HEK293 (cell line): ENCODE data around the gene GNB1.

ENCODE experiments used
- CTCF ChIA-PET: fragments of 350-600 bp; formaldehyde crosslinking; extraction: SDS; loops from one replicate; lab custom pipeline; 2021; ENCODE audit warnings: antibody characterized with exemption; lab: Yijun Ruan, JAX
- POLR2A ChIA-PET: fragments of 300-600 bp; formaldehyde crosslinking; extraction: SDS; loops from one replicate; lab custom pipeline; 2020; ENCODE audit warnings: antibody characterized with exemption, inconsistent platforms; lab: Yijun Ruan, JAX
- H3K27ac ChIP-seq: fragments of 200-500 bp; sonication (Bioruptor generic); 2 replicates; pipeline ENCODE4 v1.5.1; 2014; ENCODE audit warnings: low read depth, low read length, control low read depth, inconsistent platforms; ENCODE audit errors: extremely low read depth
- H3K36me3 ChIP-seq, 2 experiments: fragments of 200-500 bp in 1 of 2; sonication (Bioruptor generic) in 1 of 2; 1 replicate in 1 of 2; 2 replicates in 1 of 2; pipeline ENCODE4 v1.5.1; 2014 to 2017; ENCODE audit warnings: inconsistent platforms in 2 of 2, low read length in 2 of 2; ENCODE audit not compliant: control insufficient read depth in 2 of 2, insufficient read depth in 1 of 2
- H3K4me1 ChIP-seq: fragments of 200-500 bp; sonication (Bioruptor generic); 2 replicates; pipeline ENCODE4 v1.5.1; 2014; ENCODE audit warnings: mild to moderate bottlenecking, low read length, inconsistent platforms; ENCODE audit not compliant: control insufficient read depth, insufficient read depth
- H3K4me3 ChIP-seq: 2 replicates; pipeline ENCODE4 v1.5.1; 2011; ENCODE audit warnings: low read depth, mild to moderate bottlenecking, control low read depth, low read length, moderate library complexity
- H3K9me3 ChIP-seq: fragments of 200-500 bp; sonication (Bioruptor generic); 2 replicates; pipeline ENCODE4 v1.5.1; 2014; ENCODE audit warnings: low read depth, low read length, inconsistent platforms; ENCODE audit not compliant: control insufficient read depth, insufficient read depth
- GFI1B ChIP-seq: fragments of 450-650 bp; formaldehyde crosslinking; IDR thresholded peaks from 2 replicates; pipeline ENCODE4 v1.5.1; 2016; ENCODE audit warnings: missing biosample characterization, missing genetic modification characterization
- GLIS2 ChIP-seq: fragments of 450-650 bp; formaldehyde crosslinking; IDR thresholded peaks from 2 replicates; pipeline ENCODE4 v1.5.1; 2016; ENCODE audit warnings: missing biosample characterization, missing genetic modification characterization
- KLF1 ChIP-seq: fragments of 450-650 bp; formaldehyde crosslinking; IDR thresholded peaks from 2 replicates; pipeline ENCODE4 v1.5.1; 2016; ENCODE audit warnings: missing biosample characterization, missing genetic modification characterization
- KLF8 ChIP-seq: fragments of 450-650 bp; formaldehyde crosslinking; IDR thresholded peaks from 2 replicates; pipeline ENCODE4 v1.5.1; 2016; ENCODE audit warnings: missing biosample characterization, missing genetic modification characterization
- SETDB1 ChIP-seq: IDR thresholded peaks from one replicate; pipeline ENCODE4 v1.6.1; 2017; ENCODE audit warnings: mild to moderate bottlenecking, low read length, moderate library complexity, mixed read lengths; ENCODE audit not compliant: insufficient read length
- SP2 ChIP-seq: fragments of 450-650 bp; formaldehyde crosslinking; IDR thresholded peaks from 2 replicates; pipeline ENCODE4 v1.5.1; 2016; ENCODE audit warnings: missing biosample characterization, missing genetic modification characterization
- SP7 ChIP-seq: fragments of 450-650 bp; formaldehyde crosslinking; IDR thresholded peaks from 2 replicates; pipeline ENCODE4 v1.5.1; 2016; ENCODE audit warnings: missing biosample characterization, missing genetic modification characterization
- YY1 ChIP-seq: fragments of 450-650 bp; formaldehyde crosslinking; IDR thresholded peaks from 2 replicates; pipeline ENCODE4 v1.5.1; 2018; ENCODE audit warnings: missing biosample characterization, missing genetic modification characterization
- ZBTB20 ChIP-seq: fragments of 450-650 bp; formaldehyde crosslinking; IDR thresholded peaks from 2 replicates; pipeline ENCODE4 v1.5.1; 2016; ENCODE audit warnings: missing biosample characterization, missing genetic modification characterization
- ZFHX2 ChIP-seq: fragments of 450-650 bp; formaldehyde crosslinking; conservative IDR thresholded peaks from 2 replicates; pipeline ENCODE4 v1.5.1; 2016; ENCODE audit warnings: missing biosample characterization, missing genetic modification characterization
- ZFP69B ChIP-seq: fragments of 450-650 bp; formaldehyde crosslinking; IDR thresholded peaks from 2 replicates; pipeline ENCODE4 v1.5.1; 2016; ENCODE audit warnings: missing biosample characterization, missing genetic modification characterization
- ZIC2 ChIP-seq: fragments of 450-650 bp; formaldehyde crosslinking; IDR thresholded peaks from 2 replicates; pipeline ENCODE4 v1.5.1; 2016; ENCODE audit warnings: missing biosample characterization, missing genetic modification characterization
- ZNF19 ChIP-seq: fragments of 450-650 bp; formaldehyde crosslinking; IDR thresholded peaks from 2 replicates; pipeline ENCODE4; 2016; ENCODE audit warnings: missing biosample characterization, missing genetic modification characterization, low read depth
- ZNF335 ChIP-seq: fragments of 450-650 bp; formaldehyde crosslinking; conservative IDR thresholded peaks from 2 replicates; pipeline ENCODE4 v1.5.1; 2016; ENCODE audit warnings: missing biosample characterization, missing genetic modification characterization
- ZNF391 ChIP-seq: fragments of 450-650 bp; formaldehyde crosslinking; IDR thresholded peaks from 2 replicates; pipeline ENCODE4 v1.5.1; 2016; ENCODE audit warnings: low read depth, missing biosample characterization, missing genetic modification characterization, borderline replicate concordance
- ZNF555 ChIP-seq: fragments of 450-650 bp; formaldehyde crosslinking; conservative IDR thresholded peaks from 2 replicates; pipeline ENCODE4 v1.5.1; 2017; ENCODE audit warnings: missing biosample characterization, mild to moderate bottlenecking, missing genetic modification characterization, inconsistent platforms
- ZNF677 ChIP-seq: fragments of 450-650 bp; IDR thresholded peaks from 2 replicates; pipeline ENCODE4 v1.5.0; 2018; ENCODE audit warnings: missing biosample characterization, mild to moderate bottlenecking, missing genetic modification characterization, moderate library complexity
- TF ChIP-seq, protein P1 (sequence below): sonication (generic); formaldehyde crosslinking; IDR thresholded peaks from 2 replicates; pipeline ENCODE4 v1.8.1; 2022; ENCODE audit warnings: mild to moderate bottlenecking, moderate library complexity, missing genetic modification reagents
- TF ChIP-seq, protein P2 (sequence below): fragments of 450-650 bp; formaldehyde crosslinking; optimal IDR thresholded peaks from 2 replicates; pipeline ENCODE3; 2016; ENCODE audit warnings: missing biosample characterization, mild to moderate bottlenecking, missing genetic modification characterization
- TF ChIP-seq, protein P3 (sequence below): fragments of 450-650 bp; formaldehyde crosslinking; IDR thresholded peaks from 2 replicates; pipeline ENCODE4 v1.5.1; 2016; ENCODE audit warnings: missing biosample characterization, missing genetic modification characterization
- TF ChIP-seq, protein P4 (sequence below): fragments of 450-650 bp; formaldehyde crosslinking; IDR thresholded peaks from 2 replicates; pipeline ENCODE4 v1.5.1; 2016; ENCODE audit warnings: missing biosample characterization, missing genetic modification characterization
- TF ChIP-seq, protein P5 (sequence below): fragments of 450-650 bp; formaldehyde crosslinking; IDR thresholded peaks from 2 replicates; pipeline ENCODE4 v1.5.1; 2016; ENCODE audit warnings: missing biosample characterization, missing genetic modification characterization
- TF ChIP-seq, protein P6 (sequence below): fragments of 450-650 bp; formaldehyde crosslinking; IDR thresholded peaks from 2 replicates; pipeline ENCODE4 v1.5.1; 2017; ENCODE audit warnings: missing biosample characterization, mild to moderate bottlenecking, missing genetic modification characterization, moderate library complexity
- TF ChIP-seq, protein P7 (sequence below): fragments of 450-650 bp; formaldehyde crosslinking; IDR thresholded peaks from 2 replicates; pipeline ENCODE4 v1.5.1; 2016; ENCODE audit warnings: missing biosample characterization, missing genetic modification characterization

Gene GNB1

DNA sequence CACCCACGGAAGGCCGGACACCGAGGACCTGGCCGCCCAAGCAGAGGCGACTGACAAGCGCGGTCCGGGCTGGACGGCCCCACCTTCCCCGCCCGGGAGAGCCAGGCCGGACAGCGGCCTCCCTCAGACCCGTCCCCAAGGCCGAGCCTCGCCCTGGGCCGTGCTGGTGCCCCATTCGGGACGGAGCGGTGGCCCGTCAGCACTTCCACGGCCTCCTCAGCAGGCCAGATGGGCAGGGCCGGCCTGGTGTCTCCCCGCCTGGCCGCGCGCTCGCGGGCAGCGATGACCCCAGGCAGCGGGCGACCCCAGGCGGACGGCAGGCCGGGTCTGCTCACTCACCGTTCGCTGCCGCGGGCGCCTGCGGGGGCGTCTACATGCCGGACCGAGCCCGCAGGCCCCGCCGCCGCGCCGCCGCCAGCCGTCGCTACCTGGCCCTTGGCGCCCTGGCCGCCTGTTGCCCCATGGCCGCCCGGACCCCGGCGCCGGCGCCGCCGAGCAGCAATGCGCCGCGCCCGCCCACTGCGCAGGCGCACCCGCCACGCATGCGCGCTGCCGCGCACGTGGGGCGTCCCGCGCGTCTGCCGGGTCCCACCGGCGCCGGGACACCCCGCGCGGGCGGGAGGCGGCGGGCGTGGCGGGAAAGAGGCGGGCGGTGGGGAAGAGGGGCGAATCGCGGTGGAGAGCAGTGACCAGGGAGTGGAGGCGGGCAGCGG, 112.8 kb downstream of the GNB1 start, which contains the start of gene NADK:
Gene NADK, minus strand, starts transcription at position 521 of the 713 bp plus-strand sequence. CDS start 13,064 bp downstream, outside the sequence.
- POLR2A ChIA-PET: interaction anchor here (1.9 kb wide), 1 partner anchor 130 kb away, joined by 9 read pairs; no protein-coding TSS in a partner anchor
- H3K4me3 ChIP-seq: peak within 1 kb of the TSS; percentile 96
- H3K27ac ChIP-seq: peak within 1 kb of the TSS; percentile 94
- no peaks in the 10 kb centered on the region for H3K9me3 ChIP-seq
- H3K4me1 ChIP-seq: no peaks in the 10 kb centered on the region
- CTCF ChIA-PET: interaction anchor here (1.7 kb wide), 1 partner anchor 128 kb away, joined by 8 read pairs; no protein-coding TSS in a partner anchor
- H3K36me3 ChIP-seq: peaks cover 7 to 25% of the 10 kb centered on the region in 2 experiments; a peak in 2 of 3 replicates
- TF ChIP-seq ZFP69B (tag by site-specific recombination): peak; percentile 84
- TF ChIP-seq, protein P1, sequence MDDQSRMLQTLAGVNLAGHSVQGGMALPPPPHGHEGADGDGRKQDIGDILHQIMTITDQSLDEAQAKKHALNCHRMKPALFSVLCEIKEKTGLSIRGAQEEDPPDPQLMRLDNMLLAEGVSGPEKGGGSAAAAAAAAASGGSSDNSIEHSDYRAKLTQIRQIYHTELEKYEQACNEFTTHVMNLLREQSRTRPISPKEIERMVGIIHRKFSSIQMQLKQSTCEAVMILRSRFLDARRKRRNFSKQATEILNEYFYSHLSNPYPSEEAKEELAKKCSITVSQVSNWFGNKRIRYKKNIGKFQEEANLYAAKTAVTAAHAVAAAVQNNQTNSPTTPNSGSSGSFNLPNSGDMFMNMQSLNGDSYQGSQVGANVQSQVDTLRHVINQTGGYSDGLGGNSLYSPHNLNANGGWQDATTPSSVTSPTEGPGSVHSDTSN (CRISPR knock-in tag): peak; percentile 56; the same call in 1 of the 2 replicates
- TF ChIP-seq, protein P2, sequence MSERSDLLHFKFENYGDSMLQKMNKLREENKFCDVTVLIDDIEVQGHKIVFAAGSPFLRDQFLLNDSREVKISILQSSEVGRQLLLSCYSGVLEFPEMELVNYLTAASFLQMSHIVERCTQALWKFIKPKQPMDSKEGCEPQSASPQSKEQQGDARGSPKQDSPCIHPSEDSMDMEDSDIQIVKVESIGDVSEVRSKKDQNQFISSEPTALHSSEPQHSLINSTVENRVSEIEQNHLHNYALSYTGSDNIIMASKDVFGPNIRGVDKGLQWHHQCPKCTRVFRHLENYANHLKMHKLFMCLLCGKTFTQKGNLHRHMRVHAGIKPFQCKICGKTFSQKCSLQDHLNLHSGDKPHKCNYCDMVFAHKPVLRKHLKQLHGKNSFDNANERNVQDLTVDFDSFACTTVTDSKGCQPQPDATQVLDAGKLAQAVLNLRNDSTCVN (tag by site-specific recombination): peak; percentile 53
- peak; percentile 30 for TF ChIP-seq SP7 (tag by site-specific recombination)
- TF ChIP-seq ZFHX2 (tag by site-specific recombination): peak; percentile 21; the same call in 1 of the 2 replicates
- TF ChIP-seq GFI1B: no peak
- TF ChIP-seq KLF1: peak; percentile 35; the same call in 1 of the 2 replicates
- TF ChIP-seq KLF8 (tag by site-specific recombination): peak; percentile 48; the same call in 1 of the 2 replicates
- TF ChIP-seq, protein P3, sequence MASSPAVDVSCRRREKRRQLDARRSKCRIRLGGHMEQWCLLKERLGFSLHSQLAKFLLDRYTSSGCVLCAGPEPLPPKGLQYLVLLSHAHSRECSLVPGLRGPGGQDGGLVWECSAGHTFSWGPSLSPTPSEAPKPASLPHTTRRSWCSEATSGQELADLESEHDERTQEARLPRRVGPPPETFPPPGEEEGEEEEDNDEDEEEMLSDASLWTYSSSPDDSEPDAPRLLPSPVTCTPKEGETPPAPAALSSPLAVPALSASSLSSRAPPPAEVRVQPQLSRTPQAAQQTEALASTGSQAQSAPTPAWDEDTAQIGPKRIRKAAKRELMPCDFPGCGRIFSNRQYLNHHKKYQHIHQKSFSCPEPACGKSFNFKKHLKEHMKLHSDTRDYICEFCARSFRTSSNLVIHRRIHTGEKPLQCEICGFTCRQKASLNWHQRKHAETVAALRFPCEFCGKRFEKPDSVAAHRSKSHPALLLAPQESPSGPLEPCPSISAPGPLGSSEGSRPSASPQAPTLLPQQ (tag by site-specific recombination): peak; percentile 91; the same call in 1 of the 2 replicates
- TF ChIP-seq, protein P4, sequence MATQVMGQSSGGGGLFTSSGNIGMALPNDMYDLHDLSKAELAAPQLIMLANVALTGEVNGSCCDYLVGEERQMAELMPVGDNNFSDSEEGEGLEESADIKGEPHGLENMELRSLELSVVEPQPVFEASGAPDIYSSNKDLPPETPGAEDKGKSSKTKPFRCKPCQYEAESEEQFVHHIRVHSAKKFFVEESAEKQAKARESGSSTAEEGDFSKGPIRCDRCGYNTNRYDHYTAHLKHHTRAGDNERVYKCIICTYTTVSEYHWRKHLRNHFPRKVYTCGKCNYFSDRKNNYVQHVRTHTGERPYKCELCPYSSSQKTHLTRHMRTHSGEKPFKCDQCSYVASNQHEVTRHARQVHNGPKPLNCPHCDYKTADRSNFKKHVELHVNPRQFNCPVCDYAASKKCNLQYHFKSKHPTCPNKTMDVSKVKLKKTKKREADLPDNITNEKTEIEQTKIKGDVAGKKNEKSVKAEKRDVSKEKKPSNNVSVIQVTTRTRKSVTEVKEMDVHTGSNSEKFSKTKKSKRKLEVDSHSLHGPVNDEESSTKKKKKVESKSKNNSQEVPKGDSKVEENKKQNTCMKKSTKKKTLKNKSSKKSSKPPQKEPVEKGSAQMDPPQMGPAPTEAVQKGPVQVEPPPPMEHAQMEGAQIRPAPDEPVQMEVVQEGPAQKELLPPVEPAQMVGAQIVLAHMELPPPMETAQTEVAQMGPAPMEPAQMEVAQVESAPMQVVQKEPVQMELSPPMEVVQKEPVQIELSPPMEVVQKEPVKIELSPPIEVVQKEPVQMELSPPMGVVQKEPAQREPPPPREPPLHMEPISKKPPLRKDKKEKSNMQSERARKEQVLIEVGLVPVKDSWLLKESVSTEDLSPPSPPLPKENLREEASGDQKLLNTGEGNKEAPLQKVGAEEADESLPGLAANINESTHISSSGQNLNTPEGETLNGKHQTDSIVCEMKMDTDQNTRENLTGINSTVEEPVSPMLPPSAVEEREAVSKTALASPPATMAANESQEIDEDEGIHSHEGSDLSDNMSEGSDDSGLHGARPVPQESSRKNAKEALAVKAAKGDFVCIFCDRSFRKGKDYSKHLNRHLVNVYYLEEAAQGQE: peak; percentile 77
- TF ChIP-seq GLIS2 (tag by site-specific recombination): peak; percentile 13; the same call in 1 of the 2 replicates
- TF ChIP-seq ZNF335 (tag by site-specific recombination): peak; percentile 15; the same call in 1 of the 2 replicates
- TF ChIP-seq, protein P5, sequence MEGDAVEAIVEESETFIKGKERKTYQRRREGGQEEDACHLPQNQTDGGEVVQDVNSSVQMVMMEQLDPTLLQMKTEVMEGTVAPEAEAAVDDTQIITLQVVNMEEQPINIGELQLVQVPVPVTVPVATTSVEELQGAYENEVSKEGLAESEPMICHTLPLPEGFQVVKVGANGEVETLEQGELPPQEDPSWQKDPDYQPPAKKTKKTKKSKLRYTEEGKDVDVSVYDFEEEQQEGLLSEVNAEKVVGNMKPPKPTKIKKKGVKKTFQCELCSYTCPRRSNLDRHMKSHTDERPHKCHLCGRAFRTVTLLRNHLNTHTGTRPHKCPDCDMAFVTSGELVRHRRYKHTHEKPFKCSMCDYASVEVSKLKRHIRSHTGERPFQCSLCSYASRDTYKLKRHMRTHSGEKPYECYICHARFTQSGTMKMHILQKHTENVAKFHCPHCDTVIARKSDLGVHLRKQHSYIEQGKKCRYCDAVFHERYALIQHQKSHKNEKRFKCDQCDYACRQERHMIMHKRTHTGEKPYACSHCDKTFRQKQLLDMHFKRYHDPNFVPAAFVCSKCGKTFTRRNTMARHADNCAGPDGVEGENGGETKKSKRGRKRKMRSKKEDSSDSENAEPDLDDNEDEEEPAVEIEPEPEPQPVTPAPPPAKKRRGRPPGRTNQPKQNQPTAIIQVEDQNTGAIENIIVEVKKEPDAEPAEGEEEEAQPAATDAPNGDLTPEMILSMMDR (tag by site-specific recombination): peak; percentile 41; the same call in 1 of the 2 replicates
- no peak for TF ChIP-seq ZNF677 (tag by site-specific recombination)
- 0 out of 2 replicates have a peak, but pooled peaks have one; percentile 32 for TF ChIP-seq YY1 (tag by site-specific recombination)
- TF ChIP-seq ZNF391 (tag by site-specific recombination): 0 out of 2 replicates have a peak, but pooled peaks have one; percentile 30
- TF ChIP-seq, protein P6, sequence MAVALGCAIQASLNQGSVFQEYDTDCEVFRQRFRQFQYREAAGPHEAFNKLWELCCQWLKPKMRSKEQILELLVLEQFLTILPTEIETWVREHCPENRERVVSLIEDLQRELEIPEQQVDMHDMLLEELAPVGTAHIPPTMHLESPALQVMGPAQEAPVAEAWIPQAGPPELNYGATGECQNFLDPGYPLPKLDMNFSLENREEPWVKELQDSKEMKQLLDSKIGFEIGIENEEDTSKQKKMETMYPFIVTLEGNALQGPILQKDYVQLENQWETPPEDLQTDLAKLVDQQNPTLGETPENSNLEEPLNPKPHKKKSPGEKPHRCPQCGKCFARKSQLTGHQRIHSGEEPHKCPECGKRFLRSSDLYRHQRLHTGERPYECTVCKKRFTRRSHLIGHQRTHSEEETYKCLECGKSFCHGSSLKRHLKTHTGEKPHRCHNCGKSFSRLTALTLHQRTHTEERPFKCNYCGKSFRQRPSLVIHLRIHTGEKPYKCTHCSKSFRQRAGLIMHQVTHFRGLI (tag by site-specific recombination): peak; percentile 56; the same call in 1 of the 2 replicates
- no peak for TF ChIP-seq ZNF555 (tag by site-specific recombination)
- no peak for TF ChIP-seq SETDB1
- TF ChIP-seq, protein P7, sequence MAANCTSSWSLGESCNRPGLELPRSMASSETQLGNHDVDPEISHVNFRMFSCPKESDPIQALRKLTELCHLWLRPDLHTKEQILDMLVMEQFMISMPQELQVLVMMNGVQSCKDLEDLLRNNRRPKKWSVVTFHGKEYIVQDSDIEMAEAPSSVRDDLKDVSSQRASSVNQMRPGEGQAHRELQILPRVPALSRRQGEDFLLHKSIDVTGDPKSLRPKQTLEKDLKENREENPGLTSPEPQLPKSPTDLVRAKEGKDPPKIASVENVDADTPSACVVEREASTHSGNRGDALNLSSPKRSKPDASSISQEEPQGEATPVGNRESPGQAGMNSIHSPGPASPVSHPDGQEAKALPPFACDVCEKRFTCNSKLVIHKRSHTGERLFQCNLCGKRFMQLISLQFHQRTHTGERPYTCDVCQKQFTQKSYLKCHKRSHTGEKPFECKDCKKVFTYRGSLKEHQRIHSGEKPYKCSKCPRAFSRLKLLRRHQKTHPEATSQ (tag by site-specific recombination): 0 out of 2 replicates have a peak, but pooled peaks have one; percentile 41
- TF ChIP-seq SP2 (tag by site-specific recombination): peak; percentile 67; the same call in 1 of the 2 replicates
- TF ChIP-seq ZNF19 (tag by site-specific recombination): no peak
- TF ChIP-seq ZBTB20 (tag by site-specific recombination): peak; percentile 46; the same call in 1 of the 2 replicates
- no peak for TF ChIP-seq ZIC2 (tag by site-specific recombination)
